NCI-H2227 treated with DMSO at 0.1 percent for 48 hours (cell line): ENCODE data around the gene NTS.

ENCODE experiments used
- DNase-seq: peaks from one replicate; lab custom pipeline; 2025; lab: John Stamatoyannopoulos, UW

Gene NTS

DNA sequence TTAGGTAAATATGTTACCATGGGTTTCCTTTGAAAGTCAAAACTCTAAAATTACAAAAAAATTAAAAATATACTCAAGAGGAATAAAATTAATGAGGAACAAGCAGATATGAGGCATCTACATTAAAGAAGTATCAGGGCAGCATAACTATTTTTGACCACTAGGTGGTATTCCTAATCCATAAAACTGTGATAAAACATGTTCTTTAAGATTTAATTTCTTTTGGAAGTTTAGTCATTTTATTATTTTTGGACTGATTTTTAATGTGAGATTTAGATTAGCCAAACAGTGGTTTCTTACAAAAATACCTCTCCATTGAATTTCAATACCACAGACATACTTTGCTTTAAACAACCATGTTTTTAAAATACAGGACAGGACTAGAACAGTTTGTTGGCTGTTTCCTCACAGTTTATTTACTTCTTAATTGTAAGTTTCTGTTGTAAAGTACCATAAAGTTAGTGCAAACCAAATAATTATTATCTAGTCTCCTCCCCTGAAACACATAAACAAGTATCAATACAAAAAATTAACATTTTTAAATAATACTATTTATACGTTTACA lies 49.8 kb downstream of the NTS start:
- DNase-seq = peak; percentile 28

DNA sequence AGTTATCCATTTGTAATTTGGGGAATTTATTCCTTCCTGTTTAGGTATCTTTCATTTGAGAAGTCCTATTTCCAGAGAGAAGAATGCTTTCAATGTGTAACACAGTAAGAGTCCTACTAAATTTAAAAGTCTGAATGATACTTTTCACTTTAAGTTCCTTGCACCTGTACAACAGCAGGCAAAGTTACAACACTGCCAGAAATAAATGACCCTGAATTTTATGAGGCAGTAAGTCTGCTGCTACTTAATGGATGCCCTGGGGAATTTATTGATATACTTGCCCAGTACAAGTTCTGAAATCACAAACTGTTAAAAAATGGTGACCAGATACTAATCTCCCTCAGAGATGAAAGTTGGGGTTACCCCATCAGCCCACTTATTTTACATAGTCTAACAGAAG lies 53.1 kb downstream of the NTS start:
- no peak for DNase-seq
